Loucy (cell line): ENCODE results near the gene B9D1.

ENCODE experiments used
- H2AFZ ChIP-seq: fragments of 200-600 bp; sonication (generic); 2 replicates; pipeline ENCODE4 v1.6.0; 2016; ENCODE audit warnings: antibody characterized with exemption, mild to moderate bottlenecking, low read length, moderate library complexity
- H3F3A ChIP-seq: fragments of 200-600 bp; 2 replicates; pipeline ENCODE4 v1.6.0; 2016; ENCODE audit warnings: antibody characterized with exemption, low read depth, mild to moderate bottlenecking
- H3K27me3 ChIP-seq: fragments of 200-600 bp; sonication (generic); 2 replicates; pipeline ENCODE4 v1.6.1; 2014; ENCODE audit warnings: low read length, mild to moderate bottlenecking; ENCODE audit not compliant: insufficient read depth, poor library complexity, severe bottlenecking
- H3K36me3 ChIP-seq: fragments of 200-600 bp; sonication (generic); 2 replicates; pipeline ENCODE4 v1.6.1; 2016; ENCODE audit warnings: low read length; ENCODE audit not compliant: insufficient read depth
- H3K4me1 ChIP-seq: fragments of 200-600 bp; sonication (generic); 2 replicates; pipeline ENCODE4 v1.5.1; 2014; ENCODE audit warnings: low read length, mild to moderate bottlenecking; ENCODE audit not compliant: insufficient read depth, poor library complexity, severe bottlenecking
- H3K4me2 ChIP-seq: fragments of 200-600 bp; sonication (generic); 2 replicates; pipeline ENCODE4 v1.6.0; 2014; ENCODE audit warnings: antibody characterized with exemption, low read length, low read depth, mild to moderate bottlenecking; ENCODE audit not compliant: poor library complexity, severe bottlenecking
- H3K4me3 ChIP-seq: fragments of 200-600 bp; sonication (generic); 2 replicates; pipeline ENCODE4 v1.5.1; 2014; ENCODE audit warnings: low read length, mild to moderate bottlenecking, mixed read lengths; ENCODE audit not compliant: poor library complexity, severe bottlenecking
- H3K79me2 ChIP-seq: fragments of 200-600 bp; sonication (generic); 2 replicates; pipeline ENCODE4 v1.6.1; 2014; ENCODE audit warnings: low read length; ENCODE audit not compliant: insufficient read depth
- H3K9ac ChIP-seq: fragments of 200-600 bp; sonication (generic); 2 replicates; pipeline ENCODE4 v1.6.0; 2014; ENCODE audit warnings: mild to moderate bottlenecking, low read depth, low read length, moderate library complexity; ENCODE audit not compliant: poor library complexity, severe bottlenecking
- H3K9me2 ChIP-seq: fragments of 200-600 bp; sonication (generic); replicated peaks from 2 replicates; pipeline ENCODE4 v1.6.1; 2016; ENCODE audit warnings: low read depth, low read length, mixed read lengths
- H3K9me3 ChIP-seq: fragments of 200-600 bp; sonication (generic); 2 replicates; pipeline ENCODE4 v1.6.1; 2014; ENCODE audit warnings: mild to moderate bottlenecking, antibody characterized with exemption, low read length, low read depth; ENCODE audit not compliant: insufficient read depth
- H4K20me1 ChIP-seq: fragments of 200-600 bp; sonication (generic); 2 replicates; pipeline ENCODE4 v1.6.0; 2014; ENCODE audit warnings: antibody characterized with exemption, low read length, mild to moderate bottlenecking; ENCODE audit not compliant: insufficient read depth, poor library complexity, severe bottlenecking
- EZH2phosphoT487 ChIP-seq: fragments of 200-600 bp; IDR thresholded peaks from 2 replicates; pipeline ENCODE4 v1.6.1; 2018; ENCODE audit warnings: antibody characterized with exemption, mild to moderate bottlenecking, moderate library complexity, borderline replicate concordance
- TF ChIP-seq, protein P1 (sequence below): fragments of 200-600 bp; sonication (generic); conservative IDR thresholded peaks from 2 replicates; pipeline ENCODE4 v1.5.1; 2014; ENCODE audit warnings: mild to moderate bottlenecking, antibody characterized with exemption, low read length

B9D1 gene

DNA sequence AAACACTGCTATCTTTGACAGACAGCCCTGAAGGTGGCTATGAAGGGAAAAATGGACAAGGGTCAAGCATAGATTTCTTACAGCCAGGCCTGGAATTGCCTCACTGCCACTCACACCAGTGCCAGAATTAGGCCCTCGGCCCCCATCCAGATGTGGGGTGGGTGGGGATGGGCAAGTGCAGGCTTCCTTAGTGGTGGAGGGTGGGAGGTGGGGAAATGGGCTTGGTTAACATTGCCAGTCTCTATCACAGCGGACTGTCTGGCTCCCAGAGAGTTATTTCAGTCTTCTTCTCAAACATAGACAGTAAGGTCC is 24.9 kb downstream of the B9D1 start:
- H3K4me2 ChIP-seq = no peak overlapping the region

DNA sequence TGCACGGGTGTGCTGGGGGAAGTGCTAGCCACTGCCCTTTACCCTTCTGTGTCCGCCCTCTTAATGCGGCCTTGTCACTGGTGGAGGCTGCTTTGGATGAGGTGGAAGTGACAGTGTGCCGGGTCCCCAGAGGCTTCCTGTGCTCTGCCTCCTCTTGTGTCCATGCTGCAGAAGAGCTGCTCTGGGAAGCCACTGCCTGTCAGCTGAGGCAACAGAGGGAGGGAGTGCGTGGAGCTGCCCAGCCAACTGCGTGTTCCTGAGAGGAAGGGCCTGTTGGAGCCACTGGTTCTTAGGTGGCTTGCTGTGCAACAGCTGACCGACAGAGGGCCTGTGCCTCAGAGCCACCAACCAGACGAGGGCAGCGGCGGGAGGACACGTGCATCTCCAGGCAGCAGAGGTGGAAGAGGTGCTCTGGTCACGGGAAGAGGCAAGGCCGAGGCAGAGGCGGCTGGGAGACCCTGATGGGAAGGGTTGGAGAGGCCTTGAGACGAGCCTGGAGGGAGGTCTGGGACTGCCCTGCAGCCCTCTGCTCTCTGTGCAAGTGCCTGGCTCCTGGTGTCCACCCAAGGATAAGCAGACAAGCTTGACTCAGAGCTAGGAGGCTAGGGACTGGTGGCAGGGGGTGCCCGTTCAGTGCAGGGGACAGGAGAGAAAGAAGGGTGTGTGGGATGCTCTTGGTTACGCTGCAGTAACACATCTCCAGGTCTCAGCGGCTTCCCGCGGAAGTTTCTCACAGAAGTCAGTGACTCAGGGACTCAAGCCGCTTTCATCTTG is 25.4 kb downstream of the B9D1 start:
- TF ChIP-seq EZH2phosphoT487 = no peak
- TF ChIP-seq, protein P1, sequence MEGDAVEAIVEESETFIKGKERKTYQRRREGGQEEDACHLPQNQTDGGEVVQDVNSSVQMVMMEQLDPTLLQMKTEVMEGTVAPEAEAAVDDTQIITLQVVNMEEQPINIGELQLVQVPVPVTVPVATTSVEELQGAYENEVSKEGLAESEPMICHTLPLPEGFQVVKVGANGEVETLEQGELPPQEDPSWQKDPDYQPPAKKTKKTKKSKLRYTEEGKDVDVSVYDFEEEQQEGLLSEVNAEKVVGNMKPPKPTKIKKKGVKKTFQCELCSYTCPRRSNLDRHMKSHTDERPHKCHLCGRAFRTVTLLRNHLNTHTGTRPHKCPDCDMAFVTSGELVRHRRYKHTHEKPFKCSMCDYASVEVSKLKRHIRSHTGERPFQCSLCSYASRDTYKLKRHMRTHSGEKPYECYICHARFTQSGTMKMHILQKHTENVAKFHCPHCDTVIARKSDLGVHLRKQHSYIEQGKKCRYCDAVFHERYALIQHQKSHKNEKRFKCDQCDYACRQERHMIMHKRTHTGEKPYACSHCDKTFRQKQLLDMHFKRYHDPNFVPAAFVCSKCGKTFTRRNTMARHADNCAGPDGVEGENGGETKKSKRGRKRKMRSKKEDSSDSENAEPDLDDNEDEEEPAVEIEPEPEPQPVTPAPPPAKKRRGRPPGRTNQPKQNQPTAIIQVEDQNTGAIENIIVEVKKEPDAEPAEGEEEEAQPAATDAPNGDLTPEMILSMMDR = no peak
- Histone ChIP-seq H3K4me3 (no peak overlapping the region), H3K27me3 (peaks cover 19% of the 10 kb centered on the region), H3K36me3 (no peaks in the 10 kb centered on the region), H2AFZ (no peak overlapping the region), H3K9me3 (no peaks in the 10 kb centered on the region), H4K20me1 (no peaks in the 10 kb centered on the region), H3K4me1 (no peaks in the 10 kb centered on the region), H3K79me2 (no peaks in the 10 kb centered on the region), H3F3A (no peaks in the 10 kb centered on the region), H3K9me2 (no peaks in the 10 kb centered on the region), H3K9ac (no peak overlapping the region), H3K4me2 (no peak overlapping the region)

More for the DNA sequence above, 24.9 kb downstream of the B9D1 start:
- Histone ChIP-seq H3K27me3 (peaks cover 19% of the 10 kb centered on the region), H3K79me2 (no peaks in the 10 kb centered on the region), H4K20me1 (no peaks in the 10 kb centered on the region), H2AFZ (no peak overlapping the region), H3K9me3 (no peaks in the 10 kb centered on the region), H3K4me1 (no peaks in the 10 kb centered on the region), H3K9me2 (no peaks in the 10 kb centered on the region), H3K9ac (no peak overlapping the region), H3F3A (no peaks in the 10 kb centered on the region), H3K4me3 (no peak overlapping the region), H3K36me3 (no peaks in the 10 kb centered on the region)
- no peak for TF ChIP-seq EZH2phosphoT487
- TF ChIP-seq, protein P1 = no peak

DNA sequence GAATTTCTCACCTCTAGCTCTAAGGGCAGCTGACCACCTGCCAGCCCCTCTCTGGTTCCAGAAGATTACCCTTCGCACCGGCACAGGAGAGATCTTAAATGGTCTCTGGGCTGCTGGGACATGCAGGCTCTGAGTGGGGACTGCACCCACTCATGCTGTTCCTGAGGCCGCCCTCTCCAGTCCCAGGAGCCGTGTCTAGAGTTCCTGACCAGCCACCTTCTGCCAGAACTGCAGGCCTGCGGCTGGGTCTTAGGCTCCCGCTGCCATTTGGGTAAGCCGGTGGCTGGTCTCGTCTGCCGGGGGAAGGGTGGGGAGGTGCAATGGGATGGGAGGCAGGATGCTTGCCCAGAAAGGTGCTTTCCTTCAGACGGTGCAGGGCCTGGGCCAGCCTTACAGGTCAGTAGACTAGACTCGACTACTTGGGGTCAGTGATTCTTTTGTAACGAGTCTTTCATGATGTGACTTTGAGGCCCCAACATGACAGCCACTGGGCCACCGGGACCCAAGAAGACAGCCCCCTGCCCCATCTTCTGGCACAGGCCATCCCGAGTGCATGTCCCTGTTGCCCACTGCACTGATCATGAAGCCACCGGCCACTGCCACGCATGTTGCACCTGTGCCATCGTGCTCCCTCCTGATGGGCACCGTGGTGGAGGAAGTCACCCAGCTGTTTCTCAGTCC is 26.4 kb downstream of the B9D1 start:
- no peak overlapping the region for H3K4me2 ChIP-seq
- no peak overlapping the region for H2AFZ ChIP-seq
- H3K27me3 ChIP-seq = peaks cover 19% of the 10 kb centered on the region
- H3K79me2 ChIP-seq = no peaks in the 10 kb centered on the region
- no peaks in the 10 kb centered on the region for H3K9me3 ChIP-seq
- TF ChIP-seq EZH2phosphoT487 = no peak
- TF ChIP-seq, protein P1 = no peak
- no peaks in the 10 kb centered on the region for H3K9me2 ChIP-seq
- H3K36me3 ChIP-seq = no peaks in the 10 kb centered on the region
- no peaks in the 10 kb centered on the region for H4K20me1 ChIP-seq
- no peaks in the 10 kb centered on the region for H3K4me1 ChIP-seq
- H3K9ac ChIP-seq = no peak overlapping the region
- H3F3A ChIP-seq = no peaks in the 10 kb centered on the region
- H3K4me3 ChIP-seq = no peak overlapping the region
